ENCODE results near the gene KRT6A. TPM values are rescaled to one million over a fixed set of nuclear protein-coding genes. Genes with fewer than 3 reads are reported as not detected.

KRT6A gene
- total RNA-seq, 2 donors from 2014 or later, result not detected

DNA sequence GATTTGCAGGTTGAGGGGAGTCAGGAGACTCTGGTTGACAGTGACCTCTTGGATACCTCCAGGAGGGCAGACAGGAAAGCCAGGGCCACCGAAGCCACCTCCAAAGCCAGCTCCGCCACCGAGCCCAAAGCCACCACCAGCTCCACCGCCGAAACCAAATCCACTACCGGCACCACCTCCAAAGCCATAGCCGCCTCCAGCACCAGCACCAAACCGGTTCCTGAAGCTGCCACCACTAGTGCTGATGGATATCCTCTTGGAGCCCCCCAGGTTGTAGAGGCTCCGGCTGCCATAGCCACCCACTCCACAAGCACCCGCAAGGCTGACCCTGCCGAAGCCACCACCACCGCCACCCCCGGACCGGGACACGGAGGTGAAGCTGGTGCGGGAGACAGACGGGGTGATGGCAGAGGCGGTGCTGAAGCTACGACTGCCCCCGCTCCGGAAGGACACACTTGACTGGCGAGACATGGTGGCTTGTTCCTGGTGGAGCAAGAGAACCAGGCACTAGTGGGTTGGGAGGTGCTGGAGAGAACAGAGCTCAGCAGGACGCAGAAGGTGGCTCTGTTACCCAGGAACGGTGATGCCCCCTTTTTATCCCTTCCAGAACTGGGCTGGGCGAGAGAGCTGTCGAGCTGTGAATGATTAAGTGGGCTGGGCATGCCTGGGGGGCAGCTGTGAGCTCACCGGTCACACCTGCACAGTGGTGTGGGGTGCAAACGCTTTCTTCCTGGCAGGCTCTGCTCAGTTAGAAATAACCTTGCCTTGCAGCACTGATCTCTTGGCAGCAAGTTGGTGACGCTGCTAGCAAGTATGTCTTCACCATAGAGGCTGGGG, 27.0 kb upstream of the KRT6A start, which contains the start of gene KRT5:
KRT5 (minus strand) TSS at position 569 of the 837 bp plus-strand sequence; CDS start at position 471, 98 bp downstream.
- peaks cover 0 to 5% of the 10 kb centered on the region in 2 donors for H3K4me1 Mint-ChIP-seq (ENCODE audit: low read depth in 2 of 2)
- no peak for DNase-seq (ENCODE audit: low spot score)
- peaks cover 0 to 2% of the 10 kb centered on the region in 2 donors for H3K27me3 Mint-ChIP-seq
- H3K36me3 Mint-ChIP-seq, result no peaks in the 10 kb centered on the region
- no peak within 1 kb of the TSS for H3K4me3 Mint-ChIP-seq
- H3K9me3 Mint-ChIP-seq, result no peaks in the 10 kb centered on the region
- ATAC-seq, result no peak
- no peak within 1 kb of the TSS for H3K27ac Mint-ChIP-seq

DNA sequence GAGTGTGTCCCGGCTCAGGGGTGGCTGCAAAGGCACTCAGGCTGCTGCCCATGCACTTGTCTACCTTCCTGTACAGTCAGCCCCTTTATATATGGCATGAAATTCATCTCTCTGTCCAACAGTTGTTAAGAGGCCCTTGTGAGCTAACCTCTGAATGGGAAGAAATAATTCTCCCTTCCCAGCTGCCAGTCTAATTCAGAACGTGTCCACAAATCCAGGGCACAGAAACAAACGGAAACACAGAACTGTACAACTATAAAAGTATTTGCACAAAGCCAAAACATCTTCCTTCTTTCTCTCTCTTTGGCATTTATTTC, 26.3 kb upstream of the KRT6A start:
- DNase-seq (ENCODE audit: low spot score), result no peak
- Mint-ChIP-seq H3K4me1 (ENCODE audit: low read depth in 2 of 2) (peaks cover 0 to 4% of the 10 kb centered on the region in 2 donors), H3K36me3 (no peaks in the 10 kb centered on the region), H3K27me3 (peaks cover 0 to 2% of the 10 kb centered on the region in 2 donors), H3K27ac (no peak overlapping the region), H3K4me3 (no peak overlapping the region), H3K9me3 (no peaks in the 10 kb centered on the region)
- no peak for ATAC-seq

DNA sequence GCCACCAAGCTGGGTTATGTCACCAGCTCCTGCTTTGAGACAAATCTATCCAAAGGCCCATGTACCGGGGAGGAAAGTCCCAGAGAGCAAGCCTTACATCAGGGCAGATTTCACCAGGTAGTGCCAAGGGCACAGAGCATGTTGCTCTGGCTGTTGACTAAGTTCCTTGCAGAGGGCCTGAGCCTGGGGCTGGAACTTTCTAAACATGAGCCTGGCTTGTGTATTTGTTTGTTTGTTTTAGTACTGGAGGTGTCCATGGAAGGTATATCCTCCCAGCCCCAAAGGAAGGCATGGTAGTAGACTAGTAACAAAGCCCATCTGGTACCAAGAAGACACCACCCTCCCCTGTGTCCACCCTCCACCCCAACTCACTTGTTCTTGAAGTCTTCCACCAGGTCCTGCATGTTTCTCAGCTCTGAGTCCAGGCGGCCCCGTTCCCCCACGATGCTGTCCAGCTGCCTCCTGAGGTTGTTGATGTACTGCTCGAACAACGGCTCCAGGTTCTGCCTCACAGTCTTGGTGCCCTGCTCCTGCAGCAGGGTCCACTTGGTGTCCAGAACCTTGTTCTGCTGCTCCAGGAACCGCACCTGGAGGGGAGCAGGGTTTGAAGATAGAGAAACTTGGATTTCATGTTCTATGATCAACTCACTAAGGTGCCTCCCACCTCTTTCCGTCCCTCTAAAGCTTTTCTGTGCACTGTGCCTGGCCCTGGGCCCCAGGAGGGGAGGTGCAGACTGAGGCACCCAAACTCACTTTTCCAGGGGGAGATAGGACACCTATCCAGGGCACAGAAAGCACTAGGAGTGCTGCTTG, 25.7 kb upstream of the KRT6A start:
- Mint-ChIP-seq H3K9me3 (no peaks in the 10 kb centered on the region), H3K4me3 (no peak overlapping the region), H3K4me1 (ENCODE audit: low read depth in 2 of 2) (peaks cover 0 to 4% of the 10 kb centered on the region in 2 donors), H3K27me3 (peaks cover 0 to 2% of the 10 kb centered on the region in 2 donors), H3K36me3 (no peaks in the 10 kb centered on the region), H3K27ac (no peak overlapping the region)
- peak; percentile 16 for DNase-seq (ENCODE audit: low spot score)
- ATAC-seq, result no peak

DNA sequence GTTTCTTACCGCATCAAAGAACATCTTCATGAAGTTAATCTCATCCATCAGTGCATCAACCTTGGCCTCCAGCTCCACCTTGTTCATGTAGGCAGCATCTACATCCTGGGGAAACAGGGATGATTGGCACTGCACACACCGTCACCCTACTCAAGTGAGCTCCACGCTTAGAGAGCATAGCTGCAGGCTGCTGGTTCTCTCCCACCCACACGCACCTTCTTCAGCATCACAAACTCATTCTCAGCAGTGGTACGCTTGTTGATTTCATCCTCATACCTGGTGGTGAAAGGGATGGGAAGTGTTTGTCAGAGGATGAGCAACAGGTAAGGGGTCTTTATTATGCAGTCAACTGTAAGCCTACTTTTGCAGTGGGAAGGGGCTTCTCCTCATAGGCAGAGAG, 24.8 kb upstream of the KRT6A start:
- no peak overlapping the region for H3K27ac Mint-ChIP-seq
- ATAC-seq, result no peak
- no peaks in the 10 kb centered on the region for H3K36me3 Mint-ChIP-seq

DNA sequence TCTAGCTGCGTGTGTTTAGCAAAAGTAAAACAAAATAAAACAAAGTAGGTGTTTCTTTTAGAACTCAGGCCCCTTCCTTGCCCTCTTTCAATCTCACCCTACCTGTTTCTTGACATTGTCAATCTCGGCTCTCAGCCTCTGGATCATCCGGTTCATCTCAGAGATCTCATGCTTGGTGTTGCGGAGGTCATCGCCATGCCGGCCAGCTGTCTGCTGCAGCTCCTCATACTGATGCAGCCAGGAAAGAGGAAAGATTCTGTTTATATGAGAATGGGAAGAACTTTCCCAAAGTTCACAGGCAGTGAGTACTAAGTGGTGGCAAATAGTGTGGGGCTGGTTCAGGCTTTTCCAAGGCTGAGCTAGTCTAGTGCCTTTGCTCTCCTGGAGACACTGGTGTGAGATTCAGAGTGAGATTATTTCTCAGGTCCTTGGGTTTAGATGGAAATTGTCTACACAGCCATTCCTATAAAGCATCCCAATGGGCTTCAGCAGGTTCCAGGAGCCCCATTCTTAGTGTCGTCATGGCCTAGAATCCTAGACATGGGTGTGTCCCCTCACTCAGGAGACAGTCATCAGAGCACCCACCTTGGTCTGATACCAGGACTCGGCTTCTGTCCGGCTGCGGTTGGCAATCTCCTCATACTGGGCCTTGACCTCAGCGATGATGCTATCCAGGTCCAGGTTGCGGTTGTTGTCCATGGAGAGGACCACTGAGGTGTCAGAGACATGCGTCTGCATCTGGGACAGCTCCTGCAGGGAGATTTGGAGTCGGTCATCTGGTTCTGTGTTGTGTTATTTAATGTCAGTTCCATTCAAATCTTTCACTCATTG, 24.2 kb upstream of the KRT6A start:
- H3K27me3 Mint-ChIP-seq, result peaks cover 2 to 4% of the 10 kb centered on the region in 2 donors
- H3K4me3 Mint-ChIP-seq, result no peak overlapping the region
- H3K4me1 Mint-ChIP-seq (ENCODE audit: low read depth in 2 of 2), result peaks cover 0 to 4% of the 10 kb centered on the region in 2 donors
- H3K9me3 Mint-ChIP-seq, result no peaks in the 10 kb centered on the region
- ATAC-seq, result no peak
- no peaks in the 10 kb centered on the region for H3K36me3 Mint-ChIP-seq
- no peak overlapping the region for H3K27ac Mint-ChIP-seq
- peak; percentile 50 for DNase-seq (ENCODE audit: low spot score)

More for the DNA sequence above, 24.8 kb upstream of the KRT6A start:
- Mint-ChIP-seq H3K4me1 (ENCODE audit: low read depth in 2 of 2) (peaks cover 0 to 4% of the 10 kb centered on the region in 2 donors), H3K9me3 (no peaks in the 10 kb centered on the region), H3K4me3 (no peak overlapping the region), H3K27me3 (peaks cover 0 to 2% of the 10 kb centered on the region in 2 donors)
- peak; percentile 25 for DNase-seq (ENCODE audit: low spot score)

DNA sequence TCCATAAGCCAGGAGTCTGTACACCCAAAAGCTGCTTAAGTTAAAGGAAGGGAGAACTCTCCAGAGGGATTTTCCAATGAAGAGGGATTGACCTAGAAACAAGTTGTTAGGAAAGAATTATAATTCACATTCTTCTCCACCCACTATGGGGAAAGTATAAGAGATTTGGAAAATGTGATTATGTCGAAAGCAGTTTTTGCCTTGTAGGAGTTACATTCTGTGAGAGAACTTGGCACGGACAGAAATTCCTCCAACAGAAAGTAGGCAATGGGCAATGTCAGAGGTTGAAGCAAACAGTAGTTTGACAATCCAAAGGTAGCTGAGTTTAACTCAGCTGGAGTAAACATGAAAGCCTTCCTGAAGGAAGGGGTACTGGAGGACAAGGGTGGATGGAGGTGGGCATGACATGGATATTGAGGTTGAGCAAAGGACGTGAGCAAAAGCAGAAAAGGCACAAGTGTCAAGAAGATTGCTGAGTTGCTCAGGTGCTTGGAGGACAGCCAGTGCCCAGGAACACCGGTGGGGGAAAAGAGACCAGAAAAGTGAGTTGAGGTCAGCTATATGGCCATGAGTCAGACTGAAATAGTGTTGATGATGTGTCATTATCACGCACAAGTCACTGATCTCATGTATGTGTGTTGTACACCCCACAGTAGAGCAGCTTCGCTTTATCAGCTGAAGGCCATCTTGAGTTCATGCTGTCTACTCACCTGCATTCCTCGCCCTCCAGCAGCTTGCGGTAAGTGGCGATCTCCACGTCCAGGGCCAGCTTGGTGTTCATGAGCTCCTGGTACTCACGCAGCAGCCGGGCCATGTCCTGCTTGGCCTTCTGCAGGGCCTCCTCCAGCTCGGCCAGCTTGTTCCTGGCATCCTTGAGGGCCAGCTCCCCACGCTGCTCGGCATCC, 23.1 kb upstream of the KRT6A start:
- no peak overlapping the region for H3K27ac Mint-ChIP-seq
- peaks cover 0 to 4% of the 10 kb centered on the region in 2 donors for H3K4me1 Mint-ChIP-seq (ENCODE audit: low read depth in 2 of 2)
- DNase-seq (ENCODE audit: low spot score), result peak; percentile 31
- H3K9me3 Mint-ChIP-seq, result no peaks in the 10 kb centered on the region
- H3K4me3 Mint-ChIP-seq, result no peak overlapping the region
- peaks cover 0 to 4% of the 10 kb centered on the region in 2 donors for H3K27me3 Mint-ChIP-seq
- H3K36me3 Mint-ChIP-seq, result peaks cover 4% of the 10 kb centered on the region
- ATAC-seq, result no peak

DNA sequence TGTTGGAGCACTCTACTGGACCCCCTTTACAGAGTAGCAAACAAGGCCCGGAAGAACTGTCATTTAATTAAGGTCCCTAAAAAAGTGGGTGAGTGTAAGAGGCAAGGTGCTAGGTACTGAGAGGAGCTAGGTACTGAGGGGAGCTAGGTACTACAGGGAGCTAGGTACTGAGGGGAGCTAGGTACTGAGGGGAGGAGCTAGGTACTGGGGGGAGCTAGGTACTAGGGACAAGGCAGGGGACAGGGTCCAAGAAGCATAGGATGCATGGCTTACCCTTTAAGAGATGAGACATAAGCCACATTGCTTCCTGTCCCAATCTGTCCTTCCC, 22.2 kb upstream of the KRT6A start:
- ATAC-seq, result no peak
- no peak for DNase-seq (ENCODE audit: low spot score)
- no peak overlapping the region for H3K4me3 Mint-ChIP-seq
- no peaks in the 10 kb centered on the region for H3K9me3 Mint-ChIP-seq
- H3K4me1 Mint-ChIP-seq (ENCODE audit: low read depth in 2 of 2), result peaks cover 0 to 4% of the 10 kb centered on the region in 2 donors
- peaks cover 0 to 4% of the 10 kb centered on the region in 2 donors for H3K27me3 Mint-ChIP-seq
- no peak overlapping the region for H3K27ac Mint-ChIP-seq
- H3K36me3 Mint-ChIP-seq, result peaks cover 5% of the 10 kb centered on the region

DNA sequence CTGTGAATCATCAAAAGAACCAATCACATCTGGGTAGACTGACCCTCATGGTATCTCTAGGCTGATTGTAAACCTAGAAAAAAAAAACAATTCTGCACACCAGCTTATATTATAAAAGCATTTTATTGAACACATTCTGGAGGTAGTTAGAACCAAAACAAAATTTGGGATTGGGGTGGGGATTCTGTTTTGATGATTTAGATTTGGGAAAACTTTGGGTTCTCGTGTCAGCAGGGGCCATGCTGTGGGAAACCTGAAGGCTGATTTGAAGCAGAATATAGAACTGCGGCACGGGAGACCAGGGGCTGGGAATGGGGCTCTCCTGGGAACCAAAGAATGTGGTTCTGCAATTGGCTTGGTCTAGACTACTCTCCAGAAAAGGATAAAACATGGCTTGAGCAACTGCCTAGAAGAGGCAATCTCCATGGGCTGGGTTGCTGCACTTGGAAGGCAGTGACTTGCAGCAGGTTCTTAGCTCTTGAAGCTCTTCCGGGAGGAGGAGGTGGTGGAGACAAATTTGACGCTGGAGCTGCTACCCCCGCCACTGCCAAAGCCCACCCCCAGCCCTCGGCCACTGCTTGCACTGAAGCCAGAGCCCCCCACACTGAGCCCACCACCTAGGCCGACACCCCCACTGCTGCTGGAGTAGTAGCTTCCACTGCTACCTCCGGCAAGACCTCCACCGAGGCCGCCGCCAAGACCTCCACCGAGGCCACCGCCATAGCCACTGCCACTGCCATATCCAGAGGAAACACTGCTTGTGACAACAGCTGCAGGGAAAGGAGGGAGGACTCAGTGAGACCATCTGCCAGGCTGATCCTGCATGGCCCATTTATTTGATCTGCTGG, 21.6 kb upstream of the KRT6A start:
- H3K4me1 Mint-ChIP-seq (ENCODE audit: low read depth in 2 of 2), result peaks cover 0 to 4% of the 10 kb centered on the region in 2 donors
- peaks cover 2 to 4% of the 10 kb centered on the region in 2 donors for H3K27me3 Mint-ChIP-seq
- no peak overlapping the region for H3K4me3 Mint-ChIP-seq
- peaks cover 5% of the 10 kb centered on the region for H3K36me3 Mint-ChIP-seq
- H3K27ac Mint-ChIP-seq, result no peak overlapping the region
- ATAC-seq (no peak), DNase-seq (ENCODE audit: low spot score) (peak; percentile 31)
- no peaks in the 10 kb centered on the region for H3K9me3 Mint-ChIP-seq

DNA sequence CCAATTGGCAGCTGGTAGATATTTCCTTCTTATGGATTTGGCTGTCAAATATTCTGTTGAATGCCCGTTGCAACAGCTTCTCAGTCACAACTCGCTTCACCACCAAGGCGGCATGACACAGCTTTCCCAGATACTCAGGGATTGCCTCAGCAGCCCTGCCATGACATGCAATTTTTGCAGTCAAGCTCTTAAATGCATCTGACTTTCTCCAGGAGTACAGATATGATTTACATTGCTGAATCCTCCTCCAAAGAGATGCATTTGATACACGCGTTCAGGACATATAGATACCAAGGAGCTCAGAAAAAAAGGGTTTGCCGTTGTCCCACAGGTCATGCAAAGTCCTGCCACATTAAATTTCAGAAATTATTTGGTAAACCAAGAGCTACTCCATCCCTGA, 20.7 kb upstream of the KRT6A start:
- Mint-ChIP-seq H3K27me3 (peaks cover 2 to 4% of the 10 kb centered on the region in 2 donors), H3K36me3 (peaks cover 5% of the 10 kb centered on the region), H3K9me3 (no peaks in the 10 kb centered on the region), H3K27ac (no peak overlapping the region), H3K4me3 (no peak overlapping the region), H3K4me1 (ENCODE audit: low read depth in 2 of 2) (peaks cover 0 to 4% of the 10 kb centered on the region in 2 donors)
- ATAC-seq (no peak), DNase-seq (ENCODE audit: low spot score) (no peak)

DNA sequence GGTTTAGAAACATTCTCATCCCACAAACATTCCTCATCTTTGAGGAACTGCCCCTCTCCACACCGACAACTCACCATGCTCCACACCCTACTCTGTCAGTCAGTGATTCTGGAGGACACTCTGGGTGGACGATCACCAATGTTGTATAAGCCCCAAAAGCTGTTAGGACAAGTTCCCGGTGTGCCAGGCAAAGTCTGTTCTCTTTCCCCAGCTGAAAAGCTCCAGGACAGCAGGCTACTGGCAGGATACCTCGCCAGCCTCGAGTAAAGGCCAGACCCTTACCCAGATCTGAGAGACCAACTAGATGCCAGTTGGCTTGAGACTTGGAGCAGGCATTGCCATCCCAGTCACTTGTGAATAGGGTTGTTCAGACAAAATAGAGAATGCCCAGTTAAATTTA, 15.2 kb upstream of the KRT6A start:
- peaks cover 5% of the 10 kb centered on the region for H3K36me3 Mint-ChIP-seq
- H3K4me3 Mint-ChIP-seq, result no peak overlapping the region
- H3K9me3 Mint-ChIP-seq, result no peaks in the 10 kb centered on the region
- peaks cover 4 to 18% of the 10 kb centered on the region in 2 donors for H3K27me3 Mint-ChIP-seq
- H3K4me1 Mint-ChIP-seq (ENCODE audit: low read depth in 2 of 2), result peaks cover 13 to 14% of the 10 kb centered on the region in 2 donors
- ATAC-seq (no peak), DNase-seq (ENCODE audit: low spot score) (no peak)
- no peak overlapping the region for H3K27ac Mint-ChIP-seq

DNA sequence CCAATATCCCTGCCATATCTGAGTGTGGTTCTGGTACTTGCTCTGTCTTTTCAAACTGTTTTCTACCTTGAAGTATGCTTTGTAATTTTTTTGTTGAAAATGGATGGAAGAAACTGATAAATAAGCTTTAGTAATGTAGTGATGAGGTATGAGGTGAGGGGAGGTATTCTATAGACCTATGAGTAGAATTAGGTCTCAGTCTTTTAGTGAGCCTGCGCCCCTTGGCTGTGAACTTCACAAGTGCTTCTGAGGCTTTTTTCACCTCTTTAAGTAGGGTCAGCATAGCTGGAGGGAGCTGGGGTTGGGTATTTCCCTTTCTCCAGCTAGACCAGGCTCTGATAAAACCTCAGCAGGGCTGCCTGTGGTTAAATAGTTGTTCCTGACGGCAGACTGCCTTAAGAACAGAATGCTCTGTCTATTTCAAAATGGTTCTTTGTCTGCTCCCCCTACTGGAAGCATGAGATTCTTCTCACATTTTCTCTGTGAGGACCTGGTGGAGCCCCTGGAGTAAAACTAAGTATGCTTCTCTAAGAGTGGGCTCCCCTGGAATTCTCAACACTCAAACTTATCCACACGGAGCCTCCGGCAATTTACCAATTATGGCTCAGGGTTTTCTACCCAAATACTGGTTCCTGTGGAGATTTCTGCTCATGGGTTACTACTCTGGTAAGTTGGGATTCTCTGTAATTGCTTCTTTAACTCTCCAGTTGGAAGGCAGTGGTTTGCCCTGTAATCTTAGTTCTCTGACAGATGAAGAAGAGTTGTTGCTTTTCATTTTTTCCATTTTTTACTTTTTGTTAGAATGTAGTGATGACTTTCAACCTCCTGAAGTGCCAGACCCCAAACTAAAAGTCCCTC, 14.0 kb upstream of the KRT6A start:
- peaks cover 5% of the 10 kb centered on the region for H3K36me3 Mint-ChIP-seq
- ATAC-seq, result peak in 1 of 2 donors; percentile 67
- H3K9me3 Mint-ChIP-seq, result no peaks in the 10 kb centered on the region
- peaks cover 7 to 15% of the 10 kb centered on the region in 2 donors for H3K27me3 Mint-ChIP-seq
- peaks cover 13 to 14% of the 10 kb centered on the region in 2 donors for H3K4me1 Mint-ChIP-seq (ENCODE audit: low read depth in 2 of 2)
- no peak overlapping the region for H3K27ac Mint-ChIP-seq
- DNase-seq (ENCODE audit: low spot score), result no peak
- H3K4me3 Mint-ChIP-seq, result no peak overlapping the region
